Activated CD8-positive, alpha-beta T cell treated with anti-CD3 and anti-CD28 coated beads for 36 hours (primary cell): Measurements from ENCODE around the gene CTCFL. TPM values are rescaled to one million over a fixed set of nuclear protein-coding genes. Genes with fewer than 3 reads are reported as not detected.

Source experiments
- ATAC-seq: fragments of 200-7000 bp; cut with Tn5 transposase; one replicate; pipeline ENCODE4 v1.10.0; 2021; ENCODE audit warnings: mild to moderate bottlenecking, moderate library complexity
- CTCF ChIA-PET: fragments of 350-600 bp; sonication (Branson Sonifier 250); formaldehyde crosslinking; loops from one replicate; lab custom pipeline; 2021; ENCODE audit warnings: antibody characterized with exemption; lab: Charles Lee
- POLR2A ChIA-PET: fragments of 350-600 bp; sonication (Branson Sonifier 250); formaldehyde crosslinking; loops from one replicate; lab custom pipeline; 2021; ENCODE audit warnings: antibody characterized with exemption; lab: Charles Lee
- DNase-seq: peaks from one replicate; pipeline ENCODE4 v3.0.0-alpha.2; 2020
- H3K27ac Mint-ChIP-seq: one replicate; pipeline ENCODE4 v1.8.0; 2021; ENCODE audit warnings: mild to moderate bottlenecking, mixed read lengths
- H3K27me3 Mint-ChIP-seq: one replicate; pipeline ENCODE4 v1.8.0; 2021; ENCODE audit warnings: mixed read lengths
- H3K36me3 Mint-ChIP-seq: one replicate; pipeline ENCODE4 v1.8.0; 2021; ENCODE audit warnings: low read depth, mixed read lengths
- H3K4me1 Mint-ChIP-seq: one replicate; pipeline ENCODE4 v1.8.0; 2021; ENCODE audit warnings: low read depth, mixed read lengths
- H3K4me3 Mint-ChIP-seq: one replicate; pipeline ENCODE4 v1.8.0; 2021; ENCODE audit warnings: mild to moderate bottlenecking, moderate library complexity, mixed read lengths
- H3K9me3 Mint-ChIP-seq: one replicate; pipeline ENCODE4 v1.8.0; 2021; ENCODE audit warnings: mixed read lengths
- CTCF ChIP-seq: fragments of 200-600 bp; IDR thresholded peaks from one replicate; pipeline ENCODE4 v1.8.0; 2022; ENCODE audit warnings: antibody characterized with exemption, mild to moderate bottlenecking
- intact Hi-C: fragments of 100-400 bp; cut with micrococcal nuclease; formaldehyde crosslinking; loops from one replicate; pipeline ENCODE4 v1.10.0; 2022
- total RNA-seq, 2 experiments: library from RNA; stranded (reverse); gene quantifications; one replicate each; pipeline ENCODE4 v1.2.3, GENCODE V29; 2021

Gene CTCFL
- total RNA-seq, 2 experiments from 2014 or later: not detected

GRCh38 chr20:57553376-57554018, 28.6 kb upstream of the CTCFL start:
- Mint-ChIP-seq H3K27ac (no peak overlapping the region), H3K4me1 (no peaks in the 10 kb centered on the region), H3K4me3 (no peak overlapping the region), H3K9me3 (no peaks in the 10 kb centered on the region), H3K27me3 (peaks cover 15% of the 10 kb centered on the region), H3K36me3 (no peaks in the 10 kb centered on the region)
- no peak for DNase-seq
- intact Hi-C loops: no loop called here
- TF ChIP-seq CTCF: no peak
- no peak for ATAC-seq
- POLR2A ChIA-PET: no interaction called here
- CTCF ChIA-PET: interaction anchor here (1.1 kb wide), 1 partner anchor 10 kb away, joined by 3 read pairs; no protein-coding TSS in a partner anchor

- TF ChIP-seq CTCF: no peak
- Mint-ChIP-seq H3K36me3 (no peaks in the 10 kb centered on the region), H3K9me3 (no peaks in the 10 kb centered on the region), H3K27me3 (peaks cover 15% of the 10 kb centered on the region), H3K4me3 (no peak overlapping the region), H3K27ac (no peak overlapping the region), H3K4me1 (no peaks in the 10 kb centered on the region)
- ChIA-PET CTCF (interaction anchor here (1.1 kb wide), 1 partner anchor 9 kb away, joined by 3 read pairs; no protein-coding TSS in a partner anchor), POLR2A (interaction anchor here (0.7 kb wide), 1 partner anchor 567 kb away, joined by 3 read pairs; no protein-coding TSS in a partner anchor)
- ATAC-seq: no peak
- no peak for DNase-seq
- intact Hi-C loops: no loop called here
These were observed 27.5 kb upstream of the CTCFL start for GRCh38 chr20:57552471-57552870.

GRCh38 chr20:57548177-57549058, 23.5 kb upstream of the CTCFL start:
- H3K27me3 Mint-ChIP-seq: peaks cover 7% of the 10 kb centered on the region

GRCh38 chr20:57546956-57547649, 22.2 kb upstream of the CTCFL start:
- Mint-ChIP-seq H3K27ac (no peak overlapping the region), H3K27me3 (peaks cover 7% of the 10 kb centered on the region), H3K4me3 (no peak overlapping the region), H3K36me3 (no peaks in the 10 kb centered on the region), H3K9me3 (no peaks in the 10 kb centered on the region), H3K4me1 (peaks cover 6% of the 10 kb centered on the region)
- intact Hi-C loops: no loop called here
- ATAC-seq (peak; percentile 30), DNase-seq (no peak)
- POLR2A ChIA-PET: no interaction called here
- TF ChIP-seq CTCF: no peak
- CTCF ChIA-PET: no interaction called here

More at GRCh38 chr20:57548177-57549058, 23.5 kb upstream of the CTCFL start:
- Mint-ChIP-seq H3K9me3 (no peaks in the 10 kb centered on the region), H3K36me3 (no peaks in the 10 kb centered on the region), H3K27ac (no peak overlapping the region), H3K4me1 (peaks cover 6% of the 10 kb centered on the region), H3K4me3 (no peak overlapping the region)
- DNase-seq (no peak), ATAC-seq (no peak)
- no peak for TF ChIP-seq CTCF
- intact Hi-C loops: no loop called here
- CTCF ChIA-PET: no interaction called here
- POLR2A ChIA-PET: interaction anchor here (1.3 kb wide), 1 partner anchor 13 kb away, joined by 3 read pairs; no protein-coding TSS in a partner anchor
